ENCODE results near the gene FHIT. TPM values are rescaled to one million over a fixed set of nuclear protein-coding genes. Genes with fewer than 3 reads are reported as not detected.

Gene FHIT
- total RNA-seq, 2 experiments from 2014 or later = 7.6 to 7.9 TPM

- CTCF ChIA-PET = no interaction called here
- H3K27ac Mint-ChIP-seq = no peak overlapping the region
- POLR2A ChIA-PET = no interaction called here
- TF ChIP-seq CTCF (IDR thresholded peaks at IDR 0.05) = no peak
- H3K36me3 Mint-ChIP-seq (ENCODE audit: low read depth) = no peaks in the 10 kb centered on the region
- no peak for DNase-seq
- ATAC-seq = no peak
- no peak overlapping the region for H3K4me3 Mint-ChIP-seq
- H3K4me1 Mint-ChIP-seq (ENCODE audit: low read depth) = peaks cover 6% of the 10 kb centered on the region
- H3K27me3 Mint-ChIP-seq = no peaks in the 10 kb centered on the region
- peaks cover 1% of the 10 kb centered on the region for H3K9me3 Mint-ChIP-seq
- intact Hi-C loops (cut with micrococcal nuclease) = no loop called here
Observed at GRCh38 chr3:60250810-60251209, 1000.4 kb downstream of the FHIT start.

- peaks cover 1% of the 10 kb centered on the region for H3K9me3 Mint-ChIP-seq
- no peak for TF ChIP-seq CTCF (IDR thresholded peaks at IDR 0.05)
- H3K4me1 Mint-ChIP-seq (ENCODE audit: low read depth) = peaks cover 6% of the 10 kb centered on the region
- intact Hi-C loops (cut with micrococcal nuclease) = no loop called here
- H3K27me3 Mint-ChIP-seq = no peaks in the 10 kb centered on the region
- no peaks in the 10 kb centered on the region for H3K36me3 Mint-ChIP-seq (ENCODE audit: low read depth)
- H3K27ac Mint-ChIP-seq = no peak overlapping the region
- CTCF ChIA-PET = no interaction called here
- ATAC-seq (no peak), DNase-seq (no peak)
- H3K4me3 Mint-ChIP-seq = no peak overlapping the region
- POLR2A ChIA-PET = interaction anchor here (0.5 kb wide), 1 partner anchor 1307 kb away, joined by 3 read pairs; no protein-coding TSS in a partner anchor
Observed at GRCh38 chr3:60250206-60250605, 1001.0 kb downstream of the FHIT start.

GRCh38 chr3:60246361-60246760 lies 1004.9 kb downstream of the FHIT start:
- no peak overlapping the region for H3K4me3 Mint-ChIP-seq
- H3K4me1 Mint-ChIP-seq (ENCODE audit: low read depth) = peaks cover 6% of the 10 kb centered on the region
- TF ChIP-seq CTCF (IDR thresholded peaks at IDR 0.05) = no peak
- CTCF ChIA-PET = no interaction called here
- peaks cover 1% of the 10 kb centered on the region for H3K9me3 Mint-ChIP-seq
- intact Hi-C loops (cut with micrococcal nuclease) = no loop called here
- H3K27ac Mint-ChIP-seq = no peak overlapping the region
- DNase-seq (no peak), ATAC-seq (no peak)
- no peaks in the 10 kb centered on the region for H3K36me3 Mint-ChIP-seq (ENCODE audit: low read depth)
- POLR2A ChIA-PET = no interaction called here
- H3K27me3 Mint-ChIP-seq = no peaks in the 10 kb centered on the region

GRCh38 chr3:60243456-60243855 lies 1007.8 kb downstream of the FHIT start:
- no peaks in the 10 kb centered on the region for H3K4me1 Mint-ChIP-seq (ENCODE audit: low read depth)
- no peak for TF ChIP-seq CTCF (IDR thresholded peaks at IDR 0.05)
- ChIA-PET CTCF (no interaction called here), POLR2A (no interaction called here)
- H3K36me3 Mint-ChIP-seq (ENCODE audit: low read depth) = no peaks in the 10 kb centered on the region
- H3K4me3 Mint-ChIP-seq = no peak overlapping the region
- intact Hi-C loops (cut with micrococcal nuclease) = no loop called here
- DNase-seq (no peak), ATAC-seq (no peak)
- H3K27ac Mint-ChIP-seq = no peak overlapping the region
- no peaks in the 10 kb centered on the region for H3K27me3 Mint-ChIP-seq
- no peaks in the 10 kb centered on the region for H3K9me3 Mint-ChIP-seq

- no peak overlapping the region for H3K27ac Mint-ChIP-seq
- H3K27me3 Mint-ChIP-seq = no peaks in the 10 kb centered on the region
- no peaks in the 10 kb centered on the region for H3K4me1 Mint-ChIP-seq (ENCODE audit: low read depth)
- DNase-seq (no peak), ATAC-seq (no peak)
- ChIA-PET POLR2A (no interaction called here), CTCF (no interaction called here)
- no peak for TF ChIP-seq CTCF (IDR thresholded peaks at IDR 0.05)
- no peaks in the 10 kb centered on the region for H3K9me3 Mint-ChIP-seq
- intact Hi-C loops (cut with micrococcal nuclease) = no loop called here
- H3K36me3 Mint-ChIP-seq (ENCODE audit: low read depth) = no peaks in the 10 kb centered on the region
- H3K4me3 Mint-ChIP-seq = no peak overlapping the region
Observed at GRCh38 chr3:60240492-60240891, 1010.8 kb downstream of the FHIT start.

All from activated CD8-positive, alpha-beta T cell treated with anti-CD3 and anti-CD28 coated beads for 36 hours (primary cell).